Measurements from ENCODE around the gene LACC1.

The LACC1 gene

DNA sequence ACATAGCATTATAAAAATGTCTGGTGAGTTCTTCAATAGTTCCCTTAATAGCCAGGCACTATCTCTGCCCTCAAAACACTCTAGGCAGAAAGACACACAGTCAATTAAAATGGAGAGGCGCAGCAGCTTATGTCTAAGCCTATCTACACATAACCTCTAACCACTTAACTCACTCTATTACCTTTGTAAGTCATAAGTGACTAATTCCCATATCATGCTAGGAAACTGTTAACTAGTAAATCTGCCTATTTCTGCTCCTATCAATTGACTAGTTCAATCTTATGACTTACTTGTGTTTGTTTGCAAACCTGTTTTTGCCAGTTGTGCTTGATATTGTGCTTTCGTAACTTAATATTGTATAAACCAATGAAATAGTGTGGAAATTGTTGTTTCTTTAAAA is 3.3 kb upstream of the LACC1 start:
- DNase-seq (ENCODE audit: extremely low read depth, low read depth), result no peak
- TF ChIP-seq, protein P1, sequence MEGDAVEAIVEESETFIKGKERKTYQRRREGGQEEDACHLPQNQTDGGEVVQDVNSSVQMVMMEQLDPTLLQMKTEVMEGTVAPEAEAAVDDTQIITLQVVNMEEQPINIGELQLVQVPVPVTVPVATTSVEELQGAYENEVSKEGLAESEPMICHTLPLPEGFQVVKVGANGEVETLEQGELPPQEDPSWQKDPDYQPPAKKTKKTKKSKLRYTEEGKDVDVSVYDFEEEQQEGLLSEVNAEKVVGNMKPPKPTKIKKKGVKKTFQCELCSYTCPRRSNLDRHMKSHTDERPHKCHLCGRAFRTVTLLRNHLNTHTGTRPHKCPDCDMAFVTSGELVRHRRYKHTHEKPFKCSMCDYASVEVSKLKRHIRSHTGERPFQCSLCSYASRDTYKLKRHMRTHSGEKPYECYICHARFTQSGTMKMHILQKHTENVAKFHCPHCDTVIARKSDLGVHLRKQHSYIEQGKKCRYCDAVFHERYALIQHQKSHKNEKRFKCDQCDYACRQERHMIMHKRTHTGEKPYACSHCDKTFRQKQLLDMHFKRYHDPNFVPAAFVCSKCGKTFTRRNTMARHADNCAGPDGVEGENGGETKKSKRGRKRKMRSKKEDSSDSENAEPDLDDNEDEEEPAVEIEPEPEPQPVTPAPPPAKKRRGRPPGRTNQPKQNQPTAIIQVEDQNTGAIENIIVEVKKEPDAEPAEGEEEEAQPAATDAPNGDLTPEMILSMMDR (IDR thresholded peaks at IDR 0.05; ENCODE audit: low read depth, low read length), result no peak

GRCh38 chr13:43877326-43877725 is 2.4 kb upstream of the LACC1 start:
- TF ChIP-seq, protein P1 (IDR thresholded peaks at IDR 0.05; ENCODE audit: low read depth, low read length), result no peak
- no peak for DNase-seq (ENCODE audit: extremely low read depth, low read depth)

DNA sequence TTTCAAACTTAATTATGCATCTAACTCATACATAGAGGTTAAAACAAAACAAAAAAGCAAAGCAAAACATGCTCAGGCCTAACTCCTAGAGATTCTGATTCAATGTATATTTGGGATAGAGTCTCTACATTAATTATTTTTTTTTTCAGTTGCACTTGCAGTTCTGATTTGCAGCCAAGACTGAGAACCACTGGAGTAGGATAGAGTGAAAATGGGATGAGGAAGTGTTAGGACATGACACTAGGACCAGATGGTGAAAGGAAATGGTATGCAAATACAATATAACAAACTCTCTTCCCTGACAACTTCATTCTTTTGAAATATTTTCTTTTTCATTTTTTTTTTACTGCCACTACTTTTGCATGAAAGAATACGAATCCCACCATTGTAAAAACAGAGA is 1.9 kb upstream of the LACC1 start:
- TF ChIP-seq, protein P1 (IDR thresholded peaks at IDR 0.05; ENCODE audit: low read depth, low read length), result no peak
- DNase-seq (ENCODE audit: extremely low read depth, low read depth), result no peak

DNA sequence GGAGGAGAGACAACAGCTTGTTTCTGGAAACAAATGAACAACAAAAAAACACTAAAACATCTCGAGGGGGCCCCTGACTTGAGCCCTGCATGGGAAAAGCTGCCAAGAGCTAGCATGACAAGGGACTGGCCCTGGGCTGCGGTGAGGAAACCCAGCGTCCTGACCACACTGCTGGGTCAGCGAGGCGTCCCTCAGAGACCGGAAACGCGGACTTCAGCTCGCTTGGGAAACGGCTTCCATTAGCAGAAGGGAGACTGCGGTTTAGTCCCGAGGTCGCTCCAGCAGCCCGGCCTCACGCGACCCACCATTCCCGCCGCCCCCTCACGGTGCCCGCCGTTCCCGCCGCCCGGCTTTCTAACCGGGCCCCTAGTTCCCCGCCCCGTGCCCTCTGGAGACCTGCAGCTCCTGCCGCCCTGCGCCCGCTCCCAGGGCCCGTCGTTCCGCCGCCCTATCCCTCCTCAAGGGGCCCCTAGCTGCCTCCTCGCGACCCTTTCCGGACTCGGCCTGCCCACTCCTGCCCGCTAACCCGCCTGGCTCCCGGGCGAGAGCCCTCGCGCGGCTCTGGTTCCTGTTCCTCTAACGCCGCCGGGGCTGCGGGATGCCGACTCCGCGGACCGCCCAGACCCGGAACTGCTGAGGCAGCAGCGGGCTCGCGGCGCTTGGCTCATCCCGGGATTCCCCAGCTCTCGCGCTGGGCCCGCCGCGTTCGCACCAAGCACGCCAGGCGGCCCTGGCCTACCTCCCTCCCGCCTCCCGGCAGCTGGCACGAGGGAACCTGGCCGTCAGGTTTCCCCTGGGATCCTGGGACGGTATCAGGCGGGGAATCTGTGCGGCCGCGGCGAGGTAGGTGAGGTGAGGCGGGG is 581 bp upstream of the LACC1 start, which contains the start of gene CCDC122:
Gene CCDC122, minus strand, starts transcription at position 849 of the 863 bp plus-strand sequence. CDS start 10,364 bp downstream, outside the sequence.
- peak; percentile 58 for DNase-seq (ENCODE audit: extremely low read depth, low read depth)
- TF ChIP-seq, protein P1 (IDR thresholded peaks at IDR 0.05; ENCODE audit: low read depth, low read length), result no peak

GRCh38 chr13:43880214-43880855 is 631 bp downstream of the LACC1 start:
- DNase-seq (ENCODE audit: extremely low read depth, low read depth), result no peak
- TF ChIP-seq, protein P1 (IDR thresholded peaks at IDR 0.05; ENCODE audit: low read depth, low read length), result no peak

DNA sequence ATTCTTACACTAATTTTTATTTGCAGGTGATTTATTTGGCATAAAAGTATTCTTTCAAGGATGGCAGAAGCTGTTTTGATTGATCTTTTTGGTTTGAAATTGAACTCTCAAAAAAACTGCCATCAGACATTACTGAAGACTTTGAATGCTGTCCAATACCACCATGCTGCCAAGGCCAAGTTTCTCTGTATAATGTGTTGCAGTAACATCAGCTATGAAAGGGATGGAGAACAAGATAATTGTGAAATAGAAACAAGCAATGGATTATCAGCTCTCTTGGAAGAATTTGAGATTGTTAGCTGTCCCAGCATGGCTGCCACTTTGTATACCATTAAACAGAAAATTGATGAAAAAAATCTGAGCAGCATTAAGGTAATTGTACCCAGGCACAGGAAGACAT is 1.2 kb downstream of the LACC1 start:
- TF ChIP-seq, protein P1 (IDR thresholded peaks at IDR 0.05; ENCODE audit: low read depth, low read length), result no peak
- no peak for DNase-seq (ENCODE audit: extremely low read depth, low read depth)

- TF ChIP-seq, protein P1 (IDR thresholded peaks at IDR 0.05; ENCODE audit: low read depth, low read length), result no peak
- DNase-seq (ENCODE audit: extremely low read depth, low read depth), result no peak
These were observed 1.9 kb downstream of the LACC1 start for GRCh38 chr13:43881580-43881979.

All from AG09319 (cell line).